LNCAP (cell line): ENCODE data around the gene SERPINB6.

Source experiments
- CTCF ChIP-seq: fragments of 450-650 bp; IDR thresholded peaks from 2 replicates; pipeline ENCODE4 v1.5.1; 2017; ENCODE audit warnings: mild to moderate bottlenecking

The SERPINB6 gene

GRCh38 chr6:3013901-3014674 lies 42.7 kb upstream of the SERPINB6 start:
- no peak for TF ChIP-seq CTCF

- no peak for TF ChIP-seq CTCF
Measured at GRCh38 chr6:3013486-3013885, 42.1 kb upstream of the SERPINB6 start.

GRCh38 chr6:3011592-3011991 lies 40.2 kb upstream of the SERPINB6 start:
- TF ChIP-seq CTCF = no peak

- no peak for TF ChIP-seq CTCF
Measured at GRCh38 chr6:3011158-3011557, 39.8 kb upstream of the SERPINB6 start.

GRCh38 chr6:3009930-3010329 lies 38.6 kb upstream of the SERPINB6 start:
- no peak for TF ChIP-seq CTCF

GRCh38 chr6:3007571-3007970 lies 36.2 kb upstream of the SERPINB6 start:
- no peak for TF ChIP-seq CTCF

GRCh38 chr6:3006476-3006875 lies 35.1 kb upstream of the SERPINB6 start:
- no peak for TF ChIP-seq CTCF

GRCh38 chr6:3005874-3006273 lies 34.5 kb upstream of the SERPINB6 start:
- TF ChIP-seq CTCF = no peak
